ENCODE data around the gene CDH5.

The CDH5 gene

GRCh38 chr16:66395806-66396555 is 29.5 kb downstream of the CDH5 start:
- no peak for DNase-seq

DNA sequence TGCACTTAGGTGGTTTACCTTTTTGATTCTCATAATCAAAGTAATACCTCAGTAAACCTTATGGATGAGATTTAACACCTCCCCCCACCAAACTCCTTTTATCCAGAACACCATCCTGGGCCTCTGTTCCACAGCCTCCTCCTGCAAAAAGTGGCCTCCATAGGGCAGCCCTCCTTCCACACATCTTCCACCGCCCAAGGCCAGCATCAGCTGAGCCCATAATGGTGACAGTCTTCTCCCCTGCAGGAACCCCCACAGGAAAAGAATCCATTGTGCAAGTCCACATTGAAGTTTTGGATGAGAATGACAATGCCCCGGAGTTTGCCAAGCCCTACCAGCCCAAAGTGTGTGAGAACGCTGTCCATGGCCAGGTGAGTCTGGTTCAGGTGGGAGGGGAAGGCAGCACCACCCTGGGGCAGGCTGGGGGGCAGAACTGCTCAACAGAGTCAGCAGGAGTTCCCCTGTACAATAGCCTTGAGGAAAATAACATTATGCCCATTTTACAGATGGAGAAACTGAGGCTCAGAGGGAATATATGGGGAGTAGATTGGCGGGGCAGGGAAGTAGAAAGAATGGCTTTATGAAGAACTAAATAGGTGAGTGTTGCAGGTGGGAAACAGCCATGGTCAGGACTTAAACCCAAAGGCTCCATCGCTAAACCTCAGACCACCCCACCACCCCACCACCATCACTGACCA is 31.4 kb downstream of the CDH5 start:
- DNase-seq = no peak

DNA sequence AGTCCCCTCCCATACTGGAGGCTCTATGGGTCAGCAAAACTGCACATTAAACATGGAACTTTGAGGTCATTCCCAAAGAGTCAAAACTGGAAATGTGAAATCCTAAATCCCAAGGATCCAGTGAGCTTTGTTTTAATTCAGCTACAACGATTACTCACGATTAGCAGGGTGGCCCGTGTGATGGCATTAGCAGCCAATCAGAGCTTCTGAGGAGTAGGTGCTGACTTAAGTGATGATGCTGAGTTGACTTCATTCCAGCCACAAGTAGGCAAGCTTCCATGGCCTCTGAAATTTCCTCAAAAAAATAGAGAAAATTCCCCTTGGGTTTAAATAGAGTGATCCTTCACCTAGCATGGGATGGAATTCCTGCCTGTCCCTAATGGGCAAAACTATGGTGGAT is 32.5 kb downstream of the CDH5 start:
- DNase-seq = no peak

- DNase-seq = no peak
These were observed 33.4 kb downstream of the CDH5 start for GRCh38 chr16:66399930-66400329.

GRCh38 chr16:66400503-66401380 is 34.3 kb downstream of the CDH5 start:
- no peak for DNase-seq

DNA sequence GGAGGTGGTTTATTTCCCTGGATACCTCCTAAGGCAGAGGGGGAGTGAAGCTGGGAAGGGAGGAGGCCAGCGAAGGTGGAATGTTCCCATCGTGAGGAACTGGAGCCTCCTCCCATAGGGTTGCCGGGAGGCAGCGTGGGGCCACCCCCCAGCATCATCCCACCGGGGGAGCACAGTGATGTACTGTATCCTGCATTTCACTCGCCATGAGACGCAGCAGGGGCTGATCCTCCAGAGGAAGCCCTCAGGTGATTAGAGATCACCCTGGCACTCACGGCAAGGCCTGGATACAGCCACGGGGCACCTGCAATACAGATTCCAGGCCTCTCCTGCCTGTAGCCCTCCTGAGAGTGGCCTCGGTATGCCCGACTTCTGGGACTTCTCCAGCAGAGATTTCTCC is 35.1 kb downstream of the CDH5 start:
- no peak for DNase-seq

DNA sequence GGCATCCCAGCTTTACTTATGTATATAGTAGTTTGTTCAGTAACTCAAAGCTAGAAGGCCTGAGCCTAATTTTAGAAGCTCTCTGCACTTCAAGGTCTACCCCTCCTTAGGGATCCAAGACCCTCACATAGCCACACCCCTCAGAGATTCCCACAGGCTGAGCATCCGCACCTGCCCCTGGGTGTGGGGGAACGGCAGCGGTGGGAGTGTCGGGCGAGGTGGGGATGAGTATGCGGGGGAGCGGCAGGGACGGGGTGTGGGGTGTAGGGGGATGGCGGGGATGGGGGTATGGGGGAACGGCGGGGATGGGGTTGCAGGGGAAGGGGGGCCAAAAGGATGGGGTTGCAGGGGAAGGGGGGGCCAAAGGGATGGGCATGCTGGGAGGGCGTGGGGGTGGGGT is 35.7 kb downstream of the CDH5 start:
- no peak for DNase-seq

DNA sequence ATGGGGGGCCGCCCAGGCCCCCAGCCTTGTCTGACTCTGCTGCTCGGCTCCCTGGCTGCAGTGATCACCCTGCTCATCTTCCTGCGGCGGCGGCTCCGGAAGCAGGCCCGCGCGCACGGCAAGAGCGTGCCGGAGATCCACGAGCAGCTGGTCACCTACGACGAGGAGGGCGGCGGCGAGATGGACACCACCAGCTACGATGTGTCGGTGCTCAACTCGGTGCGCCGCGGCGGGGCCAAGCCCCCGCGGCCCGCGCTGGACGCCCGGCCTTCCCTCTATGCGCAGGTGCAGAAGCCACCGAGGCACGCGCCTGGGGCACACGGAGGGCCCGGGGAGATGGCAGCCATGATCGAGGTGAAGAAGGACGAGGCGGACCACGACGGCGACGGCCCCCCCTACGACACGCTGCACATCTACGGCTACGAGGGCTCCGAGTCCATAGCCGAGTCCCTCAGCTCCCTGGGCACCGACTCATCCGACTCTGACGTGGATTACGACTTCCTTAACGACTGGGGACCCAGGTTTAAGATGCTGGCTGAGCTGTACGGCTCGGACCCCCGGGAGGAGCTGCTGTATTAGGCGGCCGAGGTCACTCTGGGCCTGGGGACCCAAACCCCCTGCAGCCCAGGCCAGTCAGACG is 36.2 kb downstream of the CDH5 start:
- DNase-seq = no peak

DNA sequence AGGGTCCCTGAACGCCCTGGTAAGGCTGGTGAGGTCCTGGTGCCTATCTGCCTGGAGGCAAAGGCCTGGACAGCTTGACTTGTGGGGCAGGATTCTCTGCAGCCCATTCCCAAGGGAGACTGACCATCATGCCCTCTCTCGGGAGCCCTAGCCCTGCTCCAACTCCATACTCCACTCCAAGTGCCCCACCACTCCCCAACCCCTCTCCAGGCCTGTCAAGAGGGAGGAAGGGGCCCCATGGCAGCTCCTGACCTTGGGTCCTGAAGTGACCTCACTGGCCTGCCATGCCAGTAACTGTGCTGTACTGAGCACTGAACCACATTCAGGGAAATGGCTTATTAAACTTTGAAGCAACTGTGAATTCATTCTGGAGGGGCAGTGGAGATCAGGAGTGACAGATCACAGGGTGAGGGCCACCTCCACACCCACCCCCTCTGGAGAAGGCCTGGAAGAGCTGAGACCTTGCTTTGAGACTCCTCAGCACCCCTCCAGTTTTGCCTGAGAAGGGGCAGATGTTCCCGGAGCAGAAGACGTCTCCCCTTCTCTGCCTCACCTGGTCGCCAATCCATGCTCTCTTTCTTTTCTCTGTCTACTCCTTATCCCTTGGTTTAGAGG is 37.1 kb downstream of the CDH5 start:
- DNase-seq = no peak

- DNase-seq = no peak
These were observed 38.7 kb downstream of the CDH5 start for GRCh38 chr16:66405057-66405783.

- DNase-seq = no peak
These were observed 40.2 kb downstream of the CDH5 start for GRCh38 chr16:66406534-66407221.

DNA sequence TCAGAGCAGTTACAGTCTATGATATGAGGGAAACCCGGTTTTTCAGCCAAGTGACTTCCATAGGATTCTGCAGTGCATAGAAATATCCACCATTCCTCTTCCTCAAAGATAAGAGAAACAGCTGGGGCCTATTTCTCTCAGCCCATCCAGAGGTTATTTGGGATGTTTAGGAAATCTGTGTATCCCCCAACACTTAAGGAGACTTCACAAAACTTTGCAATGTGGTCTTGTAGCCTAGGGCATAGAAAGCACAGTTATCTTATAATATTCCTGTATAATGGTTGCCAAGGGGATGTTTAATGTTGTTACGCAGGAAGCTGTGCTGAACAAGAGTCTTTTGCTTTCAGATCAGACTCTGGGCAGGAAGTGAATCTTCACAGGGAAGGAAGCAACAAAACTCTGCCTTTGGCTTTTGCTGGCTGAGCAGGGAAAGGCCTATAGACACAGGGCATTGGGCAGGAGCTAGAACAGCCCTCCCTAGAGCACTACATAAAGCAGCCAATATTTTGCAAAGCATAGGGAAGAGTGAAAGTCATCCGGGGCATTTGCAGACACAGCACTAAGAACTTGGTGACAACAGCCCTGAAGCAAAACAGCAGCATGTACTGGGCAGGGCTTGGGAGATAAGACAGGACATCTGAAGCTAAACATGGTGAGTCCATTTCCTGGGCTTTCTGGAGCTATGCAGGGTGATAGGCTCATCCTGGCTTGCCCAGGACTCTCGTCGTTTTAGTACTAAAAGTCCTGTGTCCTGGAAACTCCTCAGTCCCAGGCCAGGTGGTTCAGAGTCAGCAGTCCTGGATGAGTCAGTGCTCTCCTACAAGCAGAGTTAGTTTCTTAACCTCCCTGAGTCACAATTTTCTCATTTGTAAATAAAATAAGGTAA is 41.9 kb downstream of the CDH5 start:
- DNase-seq = no peak

DNA sequence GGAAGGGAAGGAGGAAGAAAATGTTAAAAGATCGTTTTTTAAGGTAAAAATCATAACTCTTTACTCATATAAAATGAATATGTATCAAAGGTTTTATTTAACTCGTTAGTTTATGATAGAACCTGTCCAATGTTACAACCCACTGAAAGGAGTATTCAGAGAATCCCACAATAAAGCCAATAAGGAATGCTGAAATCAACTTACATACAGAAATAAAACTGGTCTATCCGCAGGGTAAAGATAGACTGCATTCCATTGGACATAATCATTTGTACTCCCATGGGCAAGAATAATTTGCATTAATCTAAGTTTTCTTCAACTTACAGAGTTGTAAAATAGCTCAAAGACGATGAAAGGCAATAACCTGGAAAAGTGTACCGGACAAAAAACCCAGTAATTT is 42.7 kb downstream of the CDH5 start:
- no peak for DNase-seq

- DNase-seq = no peak
These were observed 45.7 kb downstream of the CDH5 start for GRCh38 chr16:66412182-66412581.

DNA sequence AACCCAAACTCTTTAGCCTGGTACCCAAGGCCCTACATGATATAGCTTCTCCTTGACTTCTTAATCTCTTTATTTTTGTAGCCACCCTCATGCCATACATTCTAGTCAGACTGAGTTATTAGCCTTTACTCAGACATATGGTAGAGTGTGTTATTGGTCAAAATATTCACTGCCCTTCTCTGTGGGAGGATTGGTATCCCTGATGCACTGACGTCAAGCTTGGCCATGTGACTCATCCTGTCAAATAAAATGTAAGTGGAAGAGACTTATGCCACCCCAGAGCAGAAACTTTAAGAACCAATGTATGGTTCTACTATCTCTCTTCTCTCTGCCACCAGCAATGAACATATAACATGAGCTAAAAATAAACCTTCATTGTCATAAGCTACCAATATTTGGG is 48.4 kb downstream of the CDH5 start:
- no peak for DNase-seq

- DNase-seq = no peak
These were observed 49.6 kb downstream of the CDH5 start for GRCh38 chr16:66416136-66416535.

DNA sequence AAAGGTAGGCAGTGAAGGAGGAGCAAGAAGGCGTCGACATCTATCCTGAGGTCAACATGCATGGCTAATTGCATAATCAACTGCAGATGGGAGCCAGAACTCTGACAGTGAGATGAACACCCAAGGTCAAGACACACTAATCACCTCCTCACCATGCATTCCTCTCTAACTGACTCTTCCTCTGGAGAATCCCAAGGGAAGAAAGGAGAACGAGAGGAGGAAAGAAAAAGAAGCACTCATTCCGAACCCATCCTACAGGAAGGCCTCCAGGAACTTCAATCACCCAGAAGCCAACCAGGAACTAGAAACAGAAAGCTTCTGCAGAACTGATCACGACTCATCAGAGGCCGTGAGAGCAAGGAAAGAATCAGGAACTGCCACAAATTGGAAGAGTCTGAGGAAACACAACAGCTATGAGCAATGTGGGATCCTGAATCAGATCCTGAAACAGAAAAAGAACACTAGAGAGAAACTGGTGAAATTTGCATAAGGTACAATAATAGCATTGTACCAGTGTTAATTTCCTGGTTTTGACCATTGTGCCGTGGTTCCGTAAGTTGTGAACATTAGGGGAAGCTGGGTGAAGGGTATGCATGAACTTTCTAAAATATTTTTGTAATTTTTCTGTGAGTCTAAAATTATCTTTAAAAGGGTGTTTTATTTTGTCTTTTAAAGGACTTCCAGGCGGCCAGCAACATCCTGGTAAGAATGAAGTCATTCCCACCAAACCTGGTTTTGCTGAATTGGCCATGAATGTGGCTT is 50.6 kb downstream of the CDH5 start:
- DNase-seq = no peak

DNA sequence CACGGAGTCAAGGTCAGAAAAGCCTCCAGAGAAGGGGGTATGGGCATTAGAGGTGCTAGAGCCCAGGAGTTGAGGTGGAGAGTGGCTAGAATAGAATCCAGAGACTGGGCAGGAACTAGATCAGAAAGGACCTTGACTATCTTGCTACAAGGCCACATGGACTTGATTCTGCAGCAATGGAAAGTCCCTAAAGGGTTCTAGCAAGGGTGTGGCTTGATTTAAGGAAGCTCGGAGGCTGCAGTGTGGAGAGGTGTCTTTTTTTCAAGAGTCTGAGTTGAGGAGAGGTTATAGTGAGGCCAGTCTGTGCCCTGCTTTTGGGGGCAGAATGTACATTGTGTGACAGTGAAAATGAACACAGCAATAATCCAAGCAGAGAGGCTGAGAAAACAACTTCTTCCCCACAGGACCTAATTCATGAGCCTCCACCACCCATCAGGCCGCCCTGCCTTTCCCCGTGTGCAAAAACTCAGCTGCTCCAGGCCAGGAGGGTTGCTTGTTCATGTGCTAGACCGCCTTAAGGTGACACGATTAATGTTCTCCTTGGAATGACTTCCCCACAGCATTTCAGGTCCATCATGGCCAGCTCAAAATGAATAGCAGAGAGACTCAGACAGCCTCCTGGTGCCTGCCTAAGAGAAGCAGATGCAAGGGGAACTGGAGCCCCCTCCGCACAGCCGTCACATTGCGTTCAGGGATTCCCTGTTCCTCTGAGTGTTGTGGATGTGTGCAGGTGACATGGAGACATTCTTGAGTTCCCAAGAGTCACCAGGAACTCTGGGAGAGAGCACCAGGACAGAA is 51.9 kb downstream of the CDH5 start:
- no peak for DNase-seq

DNA sequence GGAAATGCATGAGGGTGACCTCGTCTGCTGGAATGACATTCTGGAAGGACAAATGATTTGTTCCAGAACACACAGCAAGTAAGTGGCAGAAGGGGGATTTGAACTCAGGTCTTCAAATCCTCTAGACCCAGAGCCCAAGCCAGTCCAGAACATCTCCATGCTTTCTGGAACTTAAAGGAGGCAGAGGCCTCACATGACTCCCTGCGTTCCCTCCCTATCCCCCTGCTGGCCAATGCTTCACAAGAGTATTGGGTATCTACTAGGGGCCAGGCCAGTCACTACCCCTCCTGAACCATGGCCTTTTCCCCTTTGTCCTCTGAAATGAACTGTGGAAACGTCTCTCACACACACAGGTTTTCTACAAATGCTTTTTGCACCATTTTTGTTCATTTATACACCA is 53.0 kb downstream of the CDH5 start:
- DNase-seq = no peak

Measured in GF-D8 (cell line).